Eye (tissue), 1 donor: ENCODE measurements around the gene FMN1.
A peak's percentile ranks its signal among the peaks of the same experiment; 100 is the strongest.

Experiments used
- DNase-seq: peaks from one replicate; pipeline ENCODE4 v3.0.0-alpha.2; 2015

The FMN1 gene

GRCh38 chr15:33045066-33045810, 149.3 kb downstream of the FMN1 start:
- peak; percentile 50 for DNase-seq

GRCh38 chr15:33044598-33044997, 149.9 kb downstream of the FMN1 start:
- DNase-seq = no peak

- DNase-seq = no peak
These were observed 150.9 kb downstream of the FMN1 start for GRCh38 chr15:33043636-33044035.

GRCh38 chr15:33040496-33040895, 154.0 kb downstream of the FMN1 start:
- no peak for DNase-seq

GRCh38 chr15:33034588-33034987, 159.9 kb downstream of the FMN1 start:
- no peak for DNase-seq

- DNase-seq = no peak
These were observed 162.5 kb downstream of the FMN1 start for GRCh38 chr15:33032053-33032452.

- DNase-seq = peak; percentile 68
These were observed 163.1 kb downstream of the FMN1 start for GRCh38 chr15:33031324-33031821.

GRCh38 chr15:33030315-33030714, 164.2 kb downstream of the FMN1 start:
- DNase-seq = no peak

GRCh38 chr15:33029109-33029652, 165.3 kb downstream of the FMN1 start:
- no peak for DNase-seq

- DNase-seq = no peak
These were observed 166.0 kb downstream of the FMN1 start for GRCh38 chr15:33028495-33028894.

GRCh38 chr15:33027306-33028035, 167.0 kb downstream of the FMN1 start:
- DNase-seq = no peak

- DNase-seq = no peak
These were observed 167.9 kb downstream of the FMN1 start for GRCh38 chr15:33026614-33027013.

GRCh38 chr15:33022629-33023028, 171.9 kb downstream of the FMN1 start:
- DNase-seq = no peak

- DNase-seq = peak; percentile 70
These were observed 172.6 kb downstream of the FMN1 start for GRCh38 chr15:33021806-33022389.

GRCh38 chr15:33019354-33019981, 175.0 kb downstream of the FMN1 start:
- DNase-seq = no peak

GRCh38 chr15:33016405-33017024, 178.0 kb downstream of the FMN1 start:
- DNase-seq = no peak

GRCh38 chr15:33014586-33014985, 179.9 kb downstream of the FMN1 start:
- DNase-seq = no peak

GRCh38 chr15:33013827-33014445, 180.6 kb downstream of the FMN1 start:
- DNase-seq = no peak

GRCh38 chr15:33011976-33012375, 182.5 kb downstream of the FMN1 start:
- DNase-seq = no peak

- DNase-seq = no peak
These were observed 184.9 kb downstream of the FMN1 start for GRCh38 chr15:33009603-33010002.

GRCh38 chr15:33009026-33009425, 185.5 kb downstream of the FMN1 start:
- DNase-seq = no peak
